Natural killer cell (primary cell): ENCODE measurements around the gene DNAH7. TPM values are rescaled to one million over a fixed set of nuclear protein-coding genes. Genes with fewer than 3 reads are reported as not detected.

Experiments
- ATAC-seq, 3 donors: fragments of 150-1000 bp in 2 of 3; fragments of 200-7000 bp in 1 of 3; cut with Tn5 transposase; 1 replicate in 1 of 3; 2 replicates in 2 of 3; pipeline ENCODE4 v1.10.0; 2021; ENCODE audit warnings: mild to moderate bottlenecking in 2 of 3, moderate library complexity in 2 of 3
- DNase-seq, 2 donors: peaks; one replicate each; pipeline versions ENCODE4 v3.0.0 to v3.0.0-alpha.2; 2013 to 2021; ENCODE audit warnings: mixed read lengths in 1 of 2
- H3K27ac ChIP-seq: one replicate; pipeline ENCODE4 v1.5.1; 2013; ENCODE audit warnings: mild to moderate bottlenecking, low read length
- H3K27me3 ChIP-seq: one replicate; pipeline ENCODE4 v1.6.1; 2013; ENCODE audit warnings: low read length; ENCODE audit not compliant: control insufficient read depth, insufficient read depth
- H3K36me3 ChIP-seq: one replicate; pipeline ENCODE4 v1.6.1; 2013; ENCODE audit warnings: low read length; ENCODE audit not compliant: control insufficient read depth, insufficient read depth
- H3K4me1 ChIP-seq: one replicate; pipeline ENCODE4 v1.6.1; 2013; ENCODE audit warnings: low read length; ENCODE audit not compliant: control insufficient read depth, insufficient read depth
- H3K4me3 ChIP-seq: one replicate; pipeline ENCODE4 v1.5.1; 2013; ENCODE audit warnings: low read length
- H3K9me3 ChIP-seq: one replicate; pipeline ENCODE4 v1.6.1; 2013; ENCODE audit warnings: low read length; ENCODE audit not compliant: control insufficient read depth, insufficient read depth
- H3K27ac Mint-ChIP-seq, 2 donors: one replicate each; pipeline ENCODE4 v1.8.0; 2022; ENCODE audit warnings: mild to moderate bottlenecking in 2 of 2, mixed read lengths in 2 of 2, moderate library complexity in 1 of 2
- H3K27me3 Mint-ChIP-seq, 2 donors: one replicate each; pipeline ENCODE4 v1.8.0; 2022; ENCODE audit warnings: low read depth in 2 of 2, mixed read lengths in 2 of 2
- H3K36me3 Mint-ChIP-seq: one replicate; pipeline ENCODE4 v1.8.0; 2022; ENCODE audit warnings: mixed read lengths
- H3K4me1 Mint-ChIP-seq, 2 donors: one replicate each; pipeline ENCODE4 v1.8.0; 2022; ENCODE audit warnings: mixed read lengths in 2 of 2
- H3K4me3 Mint-ChIP-seq: one replicate; pipeline ENCODE4 v1.8.0; 2022; ENCODE audit warnings: mild to moderate bottlenecking, moderate library complexity, mixed read lengths
- H3K9me3 Mint-ChIP-seq, 2 donors: one replicate each; pipeline ENCODE4 v1.8.0; 2022; ENCODE audit warnings: mixed read lengths in 2 of 2
- WGBS: methylation state at CpG from one replicate; pipeline ENCODE4 v1.1.7; 2013; ENCODE audit warnings: missing lambda C conversion rate; ENCODE audit not compliant: insufficient coverage; 5-methylcytosine and 5-hydroxymethylcytosine counted together
- intact Hi-C: fragments of 100-400 bp; cut with micrococcal nuclease; formaldehyde crosslinking; loops from one replicate; pipeline ENCODE4 v1.14.2; 2022
- total RNA-seq, 4 donors: library from RNA; stranded (reverse); fragments of 120-200 nt in 1 of 4; gene quantifications; one replicate each; pipeline versions ENCODE4 v1.2.3 to v1.2.4, GENCODE V29; 2013 to 2022
- TF ChIP-seq, protein P1 (sequence below): fragments of 200-600 bp; IDR thresholded peaks from one replicate; pipeline ENCODE4 v1.8.0; 2022; ENCODE audit warnings: antibody characterized with exemption

DNAH7 gene
- total RNA-seq, 3 donors from 2014 or later (not counting 1 experiment from before 2014, with no cell fraction given) = 0.07 to 0.20 TPM; not detected in 1

DNA sequence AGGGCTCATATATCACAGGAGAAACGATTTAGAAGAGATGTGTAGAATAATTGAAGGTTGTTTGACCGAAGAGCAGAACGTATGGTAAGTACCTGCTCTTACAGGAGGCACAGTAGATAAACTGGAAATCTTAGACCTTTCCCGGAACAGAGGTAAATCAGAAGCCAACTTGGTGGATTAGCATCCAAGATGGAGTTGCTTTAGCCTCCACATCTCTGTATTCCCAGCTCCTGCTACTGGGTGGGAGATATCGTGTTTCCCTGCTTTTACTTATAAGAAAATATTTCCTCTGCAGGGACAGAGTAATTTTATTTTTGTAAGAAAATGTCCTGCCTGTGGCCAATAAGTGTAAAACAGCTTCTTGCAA is 247.1 kb downstream of the DNAH7 start:
- WGBS = 74% methylated on average over 4 of the region's 5 CpGs
- Mint-ChIP-seq H3K27me3 (no peaks in the 10 kb centered on the region), H3K9me3 (no peaks in the 10 kb centered on the region), H3K4me3 (no peak overlapping the region), H3K36me3 (no peaks in the 10 kb centered on the region), H3K4me1 (no peaks in the 10 kb centered on the region), H3K27ac (no peak overlapping the region)
- ATAC-seq = no peak
- no peaks in the 10 kb centered on the region for H3K36me3 ChIP-seq
- TF ChIP-seq, protein P1, sequence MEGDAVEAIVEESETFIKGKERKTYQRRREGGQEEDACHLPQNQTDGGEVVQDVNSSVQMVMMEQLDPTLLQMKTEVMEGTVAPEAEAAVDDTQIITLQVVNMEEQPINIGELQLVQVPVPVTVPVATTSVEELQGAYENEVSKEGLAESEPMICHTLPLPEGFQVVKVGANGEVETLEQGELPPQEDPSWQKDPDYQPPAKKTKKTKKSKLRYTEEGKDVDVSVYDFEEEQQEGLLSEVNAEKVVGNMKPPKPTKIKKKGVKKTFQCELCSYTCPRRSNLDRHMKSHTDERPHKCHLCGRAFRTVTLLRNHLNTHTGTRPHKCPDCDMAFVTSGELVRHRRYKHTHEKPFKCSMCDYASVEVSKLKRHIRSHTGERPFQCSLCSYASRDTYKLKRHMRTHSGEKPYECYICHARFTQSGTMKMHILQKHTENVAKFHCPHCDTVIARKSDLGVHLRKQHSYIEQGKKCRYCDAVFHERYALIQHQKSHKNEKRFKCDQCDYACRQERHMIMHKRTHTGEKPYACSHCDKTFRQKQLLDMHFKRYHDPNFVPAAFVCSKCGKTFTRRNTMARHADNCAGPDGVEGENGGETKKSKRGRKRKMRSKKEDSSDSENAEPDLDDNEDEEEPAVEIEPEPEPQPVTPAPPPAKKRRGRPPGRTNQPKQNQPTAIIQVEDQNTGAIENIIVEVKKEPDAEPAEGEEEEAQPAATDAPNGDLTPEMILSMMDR = no peak
- DNase-seq = no peak
- no peak overlapping the region for H3K27ac ChIP-seq
- intact Hi-C loops = no loop called here
- no peaks in the 10 kb centered on the region for H3K27me3 ChIP-seq
- H3K4me3 ChIP-seq = no peak overlapping the region
- no peaks in the 10 kb centered on the region for H3K9me3 ChIP-seq
- no peaks in the 10 kb centered on the region for H3K4me1 ChIP-seq

DNA sequence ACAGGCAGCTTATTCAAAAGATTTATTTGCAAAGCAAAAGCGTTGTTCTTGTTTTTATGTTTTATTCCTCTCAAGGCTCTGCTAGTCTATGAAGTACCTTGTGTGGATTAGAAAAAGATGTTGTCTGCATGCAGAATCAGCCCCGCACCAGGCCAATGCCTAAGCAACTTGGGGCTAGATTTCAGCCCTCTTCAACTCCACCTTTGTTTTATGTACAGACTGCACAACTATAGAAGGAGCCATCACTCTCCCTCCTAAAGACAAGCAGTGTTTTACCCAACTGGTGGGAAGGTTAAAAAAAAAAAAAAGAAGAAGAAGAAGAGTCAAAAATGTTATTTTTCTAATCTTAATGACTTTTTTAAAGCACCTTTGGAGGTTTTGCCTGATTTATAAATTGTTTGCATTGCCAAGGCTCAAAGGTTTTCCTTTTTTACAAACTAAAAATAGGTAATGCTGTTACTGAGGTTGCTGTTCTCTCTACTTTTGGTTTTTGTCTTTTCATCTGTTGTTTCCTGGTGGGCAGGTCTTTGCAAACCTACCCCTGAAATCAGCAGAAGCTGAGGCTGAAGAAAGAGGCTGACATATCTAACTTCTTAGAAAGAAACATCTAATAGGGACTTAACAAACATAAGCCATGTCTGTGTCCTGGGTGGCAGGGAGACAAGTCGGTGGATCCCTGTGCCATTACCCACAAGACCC is 247.6 kb downstream of the DNAH7 start:
- H3K4me3 ChIP-seq = no peak overlapping the region
- no peak overlapping the region for H3K4me3 Mint-ChIP-seq
- H3K27me3 Mint-ChIP-seq = no peaks in the 10 kb centered on the region
- WGBS = 74% methylated on average over 3 of the region's 3 CpGs
- TF ChIP-seq, protein P1 = no peak
- H3K27ac ChIP-seq = no peak overlapping the region
- no peaks in the 10 kb centered on the region for H3K4me1 ChIP-seq
- intact Hi-C loops = no loop called here
- no peaks in the 10 kb centered on the region for H3K9me3 Mint-ChIP-seq
- ATAC-seq (no peak), DNase-seq (no peak)
- no peaks in the 10 kb centered on the region for H3K9me3 ChIP-seq
- H3K36me3 Mint-ChIP-seq = no peaks in the 10 kb centered on the region
- H3K27me3 ChIP-seq = no peaks in the 10 kb centered on the region
- H3K27ac Mint-ChIP-seq = no peak overlapping the region
- H3K4me1 Mint-ChIP-seq = no peaks in the 10 kb centered on the region
- H3K36me3 ChIP-seq = no peaks in the 10 kb centered on the region

DNA sequence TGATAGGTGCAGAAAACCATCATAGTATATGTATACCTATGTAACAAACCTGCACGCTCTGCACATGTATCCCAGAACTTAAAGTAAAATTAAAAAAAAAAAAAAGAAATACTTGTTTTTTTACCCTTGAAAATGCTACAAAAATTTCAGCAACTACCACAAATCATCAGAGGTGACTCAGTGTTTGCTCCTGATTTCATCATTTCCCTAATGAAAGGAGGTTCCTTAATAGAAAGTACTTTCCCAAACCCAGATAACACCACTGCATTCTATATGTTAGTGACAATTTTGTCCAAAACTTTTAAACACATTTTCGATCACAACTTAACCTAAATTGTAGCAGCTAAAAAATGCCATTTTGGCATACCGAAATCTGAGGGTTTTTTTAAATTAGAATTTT is 248.3 kb downstream of the DNAH7 start:
- no peaks in the 10 kb centered on the region for H3K4me1 Mint-ChIP-seq
- Histone ChIP-seq H3K9me3 (no peaks in the 10 kb centered on the region), H3K4me3 (no peak overlapping the region), H3K27me3 (no peaks in the 10 kb centered on the region), H3K4me1 (no peaks in the 10 kb centered on the region), H3K27ac (no peak overlapping the region), H3K36me3 (no peaks in the 10 kb centered on the region)
- no peak for DNase-seq
- TF ChIP-seq, protein P1 = no peak
- no peaks in the 10 kb centered on the region for H3K9me3 Mint-ChIP-seq
- intact Hi-C loops = no loop called here
- ATAC-seq = no peak
- no peaks in the 10 kb centered on the region for H3K27me3 Mint-ChIP-seq
- H3K27ac Mint-ChIP-seq = no peak overlapping the region
- WGBS = no CpG with 5 or more reads among the region's 3 CpGs
- H3K4me3 Mint-ChIP-seq = no peak overlapping the region
- no peaks in the 10 kb centered on the region for H3K36me3 Mint-ChIP-seq

DNA sequence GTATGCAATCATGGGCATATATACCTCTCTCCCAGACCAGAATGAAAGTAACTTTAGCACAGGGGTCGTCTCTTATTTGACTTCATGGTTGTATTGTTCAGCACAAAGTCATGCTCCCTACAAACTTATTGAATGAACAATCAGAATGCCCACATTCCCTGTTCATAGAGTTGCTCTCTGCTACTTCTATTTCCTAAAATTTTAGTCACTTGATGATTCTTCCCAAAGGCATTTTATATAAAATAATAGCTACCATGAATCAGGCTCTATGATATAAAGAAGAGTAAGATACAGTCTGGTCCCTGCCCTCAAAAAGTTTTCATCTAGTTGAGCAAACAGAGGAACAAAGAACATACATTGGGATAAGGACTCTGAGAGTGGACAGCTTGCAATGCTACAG is 249.4 kb downstream of the DNAH7 start:
- Histone ChIP-seq H3K9me3 (no peaks in the 10 kb centered on the region), H3K27me3 (no peaks in the 10 kb centered on the region), H3K4me3 (no peak overlapping the region), H3K36me3 (no peaks in the 10 kb centered on the region), H3K4me1 (no peaks in the 10 kb centered on the region), H3K27ac (no peak overlapping the region)
- TF ChIP-seq, protein P1 = no peak
- H3K9me3 Mint-ChIP-seq = no peaks in the 10 kb centered on the region
- no peak for DNase-seq
- 68% methylated on average over 1 of the region's 1 CpG for WGBS
- H3K4me3 Mint-ChIP-seq = no peak overlapping the region
- H3K27ac Mint-ChIP-seq = no peak overlapping the region
- no peaks in the 10 kb centered on the region for H3K27me3 Mint-ChIP-seq
- no peaks in the 10 kb centered on the region for H3K4me1 Mint-ChIP-seq
- H3K36me3 Mint-ChIP-seq = no peaks in the 10 kb centered on the region
- intact Hi-C loops = no loop called here
- no peak for ATAC-seq
